Mucosa of descending colon (tissue), 3 donors: Measurements from ENCODE around the gene PIAS1. TPM values are rescaled to one million over a fixed set of nuclear protein-coding genes. Genes with fewer than 3 reads are reported as not detected.
A peak's percentile ranks its signal among the peaks of the same experiment; 100 is the strongest.

ENCODE experiments used
- ATAC-seq: fragments of 200-7000 bp; cut with Tn5 transposase; one replicate; pipeline ENCODE4 v1.9.1; 2020; ENCODE audit warnings: mild to moderate bottlenecking, moderate library complexity
- DNase-seq, 3 donors: peaks; one replicate each; pipeline ENCODE4 v3.0.0-alpha.2; 2020
- H3K36me3 ChIP-seq: fragments of 200-600 bp; one replicate; pipeline ENCODE4 v1.8.0; 2021; ENCODE audit warnings: low read depth, mild to moderate bottlenecking
- H3K4me1 ChIP-seq: fragments of 200-600 bp; one replicate; pipeline ENCODE4 v1.8.0; 2021; ENCODE audit warnings: low read depth, mild to moderate bottlenecking
- H3K4me3 ChIP-seq: fragments of 200-600 bp; one replicate; pipeline ENCODE4 v1.8.0; 2021; ENCODE audit warnings: mild to moderate bottlenecking
- H3K9me3 ChIP-seq: fragments of 200-600 bp; one replicate; pipeline ENCODE4 v1.8.0; 2021; ENCODE audit warnings: mild to moderate bottlenecking
- CTCF ChIP-seq: fragments of 200-600 bp; IDR thresholded peaks from one replicate; pipeline ENCODE4 v1.8.0; 2022; ENCODE audit warnings: antibody characterized with exemption, mild to moderate bottlenecking
- intact Hi-C, 2 donors: fragments of 100-400 bp; cut with DNase I in 1 of 2; cut with micrococcal nuclease in 1 of 2; formaldehyde crosslinking; loops; one replicate each; pipeline versions ENCODE4 v1.11.0 to v1.11.1; 2022; cut with DNase I, micrococcal nuclease
- total RNA-seq, 3 donors: library from RNA; stranded (reverse); fragmentation: NEBNext Ultra II Directional in 2 of 3; extraction: Animal tissue kit (Norgen Biotek cat#: 25700) in 2 of 3; gene quantifications; one replicate each; pipeline versions ENCODE4 v1.2.1 to v1.2.4, GENCODE V29; 2021 to 2023
- donor health status: DM: no; HTN: no; CAD: no; lungs with moderate emphysema.
- donor health status: DM: no; HTN: no; CAD: no.
- donor health status: DM: no; HTN: yes; CAD: no.

Gene PIAS1
- total RNA-seq, 3 donors from 2014 or later: 35.4 to 59.3 (median 37.7) TPM

DNA sequence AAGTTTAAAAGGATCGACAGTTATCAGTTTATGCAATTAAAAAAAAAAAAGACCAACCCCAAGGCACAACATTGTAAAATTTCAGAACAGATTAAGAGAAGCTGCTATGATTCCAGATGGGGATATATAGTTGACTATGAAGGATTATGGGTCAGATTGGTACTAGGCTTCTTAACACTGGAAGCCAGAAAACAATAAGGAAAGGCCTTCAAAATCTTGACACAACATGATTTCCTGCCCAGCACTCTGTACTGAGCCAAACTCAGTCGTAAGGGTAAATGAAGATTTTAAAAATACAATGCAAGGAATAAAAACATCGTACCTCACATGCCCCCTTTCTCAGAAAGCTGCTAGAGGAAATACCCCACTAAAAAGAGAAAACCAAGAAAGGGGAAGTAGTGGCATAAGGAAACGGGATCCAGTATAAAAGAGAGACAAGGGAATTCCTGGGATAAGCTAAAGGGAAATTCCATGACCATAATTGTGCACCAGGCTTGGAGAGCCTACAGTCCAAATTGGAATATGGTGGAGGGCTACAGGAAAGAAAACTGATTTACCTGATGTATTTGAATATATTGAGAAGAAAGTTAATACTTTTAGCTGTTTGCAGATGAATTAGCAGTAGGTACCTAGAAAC is 27.9 kb downstream of the PIAS1 start:
- Histone ChIP-seq H3K4me3 (no peak overlapping the region), H3K9me3 (no peaks in the 10 kb centered on the region), H3K4me1 (peaks cover 15% of the 10 kb centered on the region), H3K36me3 (no peaks in the 10 kb centered on the region)
- ATAC-seq: peak; percentile 25
- DNase-seq: no peak
- no peak for TF ChIP-seq CTCF
- intact Hi-C loops: no loop called here

DNA sequence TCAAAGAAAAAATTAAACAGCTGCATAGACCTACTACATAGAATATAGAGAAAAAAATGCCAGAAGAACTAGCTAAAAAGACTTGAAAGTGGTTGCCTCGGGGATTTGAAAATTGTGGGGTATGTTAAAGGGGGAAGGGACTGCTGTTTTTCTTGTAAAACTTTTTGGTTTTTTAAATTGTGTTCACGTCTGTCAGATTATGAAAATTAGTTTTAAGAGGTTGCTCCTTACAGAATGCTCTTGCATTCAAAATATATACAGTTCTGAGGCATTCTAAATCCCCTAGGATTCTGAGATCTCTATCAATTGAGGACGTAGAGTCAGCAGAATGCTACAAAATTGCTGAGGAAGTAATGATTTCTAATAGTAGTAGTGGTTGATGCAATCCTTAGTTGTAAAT is 28.6 kb downstream of the PIAS1 start:
- H3K9me3 ChIP-seq: no peaks in the 10 kb centered on the region
- intact Hi-C loops: no loop called here
- no peak for ATAC-seq
- H3K36me3 ChIP-seq: no peaks in the 10 kb centered on the region
- H3K4me1 ChIP-seq: peaks cover 12% of the 10 kb centered on the region
- H3K4me3 ChIP-seq: no peak overlapping the region
- TF ChIP-seq CTCF: no peak
- DNase-seq: no peak

GRCh38 chr15:68083463-68083862 is 29.3 kb downstream of the PIAS1 start:
- ATAC-seq (no peak), DNase-seq (no peak)
- Histone ChIP-seq H3K4me3 (no peak overlapping the region), H3K4me1 (peaks cover 5% of the 10 kb centered on the region), H3K36me3 (no peaks in the 10 kb centered on the region), H3K9me3 (no peaks in the 10 kb centered on the region)
- TF ChIP-seq CTCF: no peak
- intact Hi-C loops: no loop called here

DNA sequence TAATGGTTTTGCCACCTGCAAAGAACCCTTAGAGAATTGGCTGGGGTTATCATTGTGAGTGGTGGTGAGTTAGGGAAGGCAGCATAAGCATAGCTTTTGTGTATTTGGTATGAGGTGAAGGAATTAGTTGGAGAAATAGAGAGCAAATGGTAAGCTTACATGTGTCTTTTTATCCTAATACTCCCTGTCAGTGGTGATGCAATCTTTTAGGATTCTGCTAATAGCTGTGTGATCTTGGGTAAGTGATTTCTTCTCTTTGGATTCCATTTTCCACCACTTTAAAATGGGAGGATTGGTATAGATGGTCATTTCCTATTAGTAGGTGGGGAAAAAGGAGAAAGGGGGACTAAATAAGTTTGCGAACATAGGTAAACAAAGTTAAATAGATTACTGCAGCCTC is 30.9 kb downstream of the PIAS1 start:
- Histone ChIP-seq H3K36me3 (no peaks in the 10 kb centered on the region), H3K4me3 (no peak overlapping the region), H3K4me1 (peaks cover 4% of the 10 kb centered on the region), H3K9me3 (no peaks in the 10 kb centered on the region)
- ATAC-seq (no peak), DNase-seq (no peak)
- no peak for TF ChIP-seq CTCF
- intact Hi-C loops: no loop called here

DNA sequence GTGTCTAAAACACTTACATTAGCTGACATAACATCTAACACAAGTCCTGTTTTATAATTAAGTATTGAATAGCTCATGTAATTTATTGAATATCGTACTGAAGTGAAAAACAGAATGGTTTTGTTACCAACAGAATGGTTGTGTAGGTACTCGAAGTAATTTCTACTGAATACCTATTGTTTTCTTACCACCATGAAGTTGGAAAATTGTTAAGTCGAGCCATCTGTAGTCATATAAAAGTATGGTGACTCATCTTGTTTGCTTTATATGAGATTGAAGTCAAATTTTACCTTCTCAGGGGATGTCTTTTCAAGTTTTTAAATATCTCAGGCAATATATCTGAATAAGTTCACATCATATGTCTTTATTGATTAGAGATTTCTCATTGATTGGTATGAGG is 37.6 kb downstream of the PIAS1 start:
- no peak for ATAC-seq
- no peak for TF ChIP-seq CTCF
- peaks cover 12% of the 10 kb centered on the region for H3K9me3 ChIP-seq
- DNase-seq: no peak
- no peaks in the 10 kb centered on the region for H3K4me1 ChIP-seq
- no peak overlapping the region for H3K4me3 ChIP-seq
- intact Hi-C loops: no loop called here
- no peaks in the 10 kb centered on the region for H3K36me3 ChIP-seq

DNA sequence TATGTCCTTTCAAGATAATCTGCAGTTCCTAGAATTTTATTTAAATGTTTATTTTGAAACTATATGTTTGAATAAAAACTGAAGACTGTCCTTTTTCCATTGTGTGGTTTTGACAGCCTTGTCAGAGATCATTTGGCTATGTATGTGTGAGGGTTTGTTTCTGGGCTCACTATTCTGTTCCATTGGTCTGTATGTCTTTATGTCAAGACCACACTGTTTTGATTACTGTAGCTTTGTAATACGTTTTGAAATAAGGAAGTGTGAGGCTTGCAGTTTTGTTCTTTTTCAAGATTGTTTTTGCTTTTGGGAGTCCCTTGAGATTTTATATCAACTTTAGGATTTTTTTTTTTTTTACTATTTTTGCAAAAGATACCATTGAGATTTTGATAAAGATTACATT is 42.0 kb downstream of the PIAS1 start:
- TF ChIP-seq CTCF: no peak
- intact Hi-C loops: no loop called here

More for the DNA sequence above, 42.0 kb downstream of the PIAS1 start:
- no peak for DNase-seq
- no peak overlapping the region for H3K4me3 ChIP-seq
- H3K36me3 ChIP-seq: no peaks in the 10 kb centered on the region
- ATAC-seq: no peak
- H3K9me3 ChIP-seq: peaks cover 21% of the 10 kb centered on the region
- no peaks in the 10 kb centered on the region for H3K4me1 ChIP-seq
